Fibroblast of lung (primary cell): Measurements from ENCODE around the gene SPDYE16.

Experiments
- EZH2 ChIP-seq: IDR thresholded peaks from 2 replicates; pipeline ENCODE4 v1.5.1; 2012; ENCODE audit warnings: low read length, control low read depth, mild to moderate bottlenecking; ENCODE audit errors: missing control alignments
- TF ChIP-seq, protein P1 (sequence below), 2 donors: IDR thresholded peaks in 1 of 2; conservative IDR thresholded peaks in 1 of 2; 1 replicate in 1 of 2; 2 replicates in 1 of 2; pipeline ENCODE4 v1.5.1; 2011 to 2012; ENCODE audit warnings: low read length in 2 of 2, control low read depth in 1 of 2, inconsistent platforms in 1 of 2, low read depth in 1 of 2, mild to moderate bottlenecking in 1 of 2

DNA sequence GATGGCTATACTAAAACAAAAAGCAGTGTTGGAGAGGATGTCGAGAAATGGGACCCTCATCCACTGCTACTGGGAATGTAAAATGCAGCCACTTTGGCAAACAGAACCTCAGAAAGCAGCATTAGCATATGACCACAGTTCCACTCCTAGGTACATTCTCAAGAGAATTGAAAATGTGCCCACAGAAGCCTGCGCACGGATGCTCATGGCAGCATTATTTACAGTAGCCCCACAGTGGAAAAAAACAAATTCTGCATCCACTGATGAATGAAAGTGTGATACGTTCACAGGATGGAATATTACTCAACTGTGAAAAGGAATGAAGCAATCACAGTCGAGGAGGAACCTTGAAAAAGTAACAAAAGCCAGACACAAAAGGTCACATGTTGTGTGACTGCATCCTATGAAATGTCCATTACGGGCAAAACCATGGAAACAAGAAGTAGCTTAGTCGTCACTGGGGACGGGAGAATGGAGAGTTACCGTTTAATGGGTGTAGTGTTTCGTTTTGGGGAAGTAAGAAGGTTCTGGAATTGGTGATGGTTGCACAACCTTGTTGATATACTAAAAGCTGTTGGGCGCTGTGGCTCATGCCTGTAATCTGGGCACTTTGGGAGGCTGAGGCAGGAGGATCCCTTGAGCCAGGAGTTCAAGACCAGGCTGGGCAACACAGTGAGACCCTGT, 35.2 kb downstream of the SPDYE16 start:
- TF ChIP-seq, protein P1, sequence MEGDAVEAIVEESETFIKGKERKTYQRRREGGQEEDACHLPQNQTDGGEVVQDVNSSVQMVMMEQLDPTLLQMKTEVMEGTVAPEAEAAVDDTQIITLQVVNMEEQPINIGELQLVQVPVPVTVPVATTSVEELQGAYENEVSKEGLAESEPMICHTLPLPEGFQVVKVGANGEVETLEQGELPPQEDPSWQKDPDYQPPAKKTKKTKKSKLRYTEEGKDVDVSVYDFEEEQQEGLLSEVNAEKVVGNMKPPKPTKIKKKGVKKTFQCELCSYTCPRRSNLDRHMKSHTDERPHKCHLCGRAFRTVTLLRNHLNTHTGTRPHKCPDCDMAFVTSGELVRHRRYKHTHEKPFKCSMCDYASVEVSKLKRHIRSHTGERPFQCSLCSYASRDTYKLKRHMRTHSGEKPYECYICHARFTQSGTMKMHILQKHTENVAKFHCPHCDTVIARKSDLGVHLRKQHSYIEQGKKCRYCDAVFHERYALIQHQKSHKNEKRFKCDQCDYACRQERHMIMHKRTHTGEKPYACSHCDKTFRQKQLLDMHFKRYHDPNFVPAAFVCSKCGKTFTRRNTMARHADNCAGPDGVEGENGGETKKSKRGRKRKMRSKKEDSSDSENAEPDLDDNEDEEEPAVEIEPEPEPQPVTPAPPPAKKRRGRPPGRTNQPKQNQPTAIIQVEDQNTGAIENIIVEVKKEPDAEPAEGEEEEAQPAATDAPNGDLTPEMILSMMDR (conservative IDR thresholded peaks at IDR 0.05 in 1 of 2, IDR thresholded peaks at IDR 0.05 in 1 of 2; ENCODE audit: low read depth in 1 of 2, low read length in 2 of 2), result no peak
- no peak for TF ChIP-seq EZH2
